Testis (tissue), 3 donors: ENCODE results near the gene SLC4A2. TPM values are rescaled to one million over a fixed set of nuclear protein-coding genes. Genes with fewer than 3 reads are reported as not detected.

ENCODE experiments used
- DNase-seq: peaks from one replicate; pipeline ENCODE4 v3.0.0-alpha.2; 2019
- H3K27ac ChIP-seq, 2 donors: fragments of 200-600 bp; sonication (generic); one replicate each; pipeline ENCODE4 v1.5.1; 2019
- H3K27me3 ChIP-seq: fragments of 200-600 bp; sonication (generic); one replicate; pipeline ENCODE4 v1.5.1; 2019
- H3K36me3 ChIP-seq: fragments of 200-600 bp; sonication (generic); one replicate; pipeline ENCODE4 v1.5.1; 2017; ENCODE audit warnings: low read depth; ENCODE audit errors: missing control alignments
- H3K4me1 ChIP-seq: fragments of 200-600 bp; sonication (generic); one replicate; pipeline ENCODE4 v1.5.1; 2019
- H3K4me3 ChIP-seq, 2 donors: fragments of 200-600 bp; sonication (generic); one replicate each; pipeline ENCODE4 v1.5.1; 2017 to 2019
- H3K9me3 ChIP-seq: fragments of 200-600 bp; sonication (generic); one replicate; pipeline ENCODE4 v1.5.1; 2017
- POLR2A ChIP-seq: fragments of 450-650 bp; IDR thresholded peaks from one replicate; pipeline ENCODE4 v1.6.1; 2017; ENCODE audit warnings: antibody characterized with exemption, mild to moderate bottlenecking, moderate library complexity
- WGBS, 2 donors: methylation state at CpG; one replicate each; pipeline ENCODE4 v1.1.5; 2018; 5-methylcytosine and 5-hydroxymethylcytosine counted together
- intact Hi-C: fragments of 100-400 bp; cut with DNase I; formaldehyde crosslinking; loops from one replicate; pipeline ENCODE4 v1.15.1; 2023; ENCODE audit warnings: low total_unique reads
- polyA plus RNA-seq: library from polyadenylated mRNA; stranded (reverse); fragments of 350-450 nt; fragmentation: Illumina TruSeq; extraction: RNeasy Lipid Tissue Mini Kit (QIAGEN cat#74804); gene quantifications from one replicate; pipeline ENCODE4 v1.2.3, GENCODE V29; 2014; ENCODE audit warnings: low read depth, low replicate concordance; ENCODE audit not compliant: insufficient read depth
- total RNA-seq, 2 donors: library from RNA; depleted of rRNA; stranded (reverse); fragments of >200 nt; gene quantifications; one replicate each; pipeline ENCODE4 v1.2.3, GENCODE V29; 2016
- TF ChIP-seq, protein P1 (sequence below), 3 experiments: fragments of 450-650 bp in 2 of 3; fragments of 200-600 bp in 1 of 3; sonication (generic) in 1 of 3; IDR thresholded peaks; one replicate each; pipeline ENCODE4 v1.5.1; 2016 to 2019; ENCODE audit warnings: antibody characterized with exemption in 3 of 3, mild to moderate bottlenecking in 2 of 3, moderate library complexity in 1 of 3

SLC4A2 gene
- total and polyA plus RNA-seq, 3 donors from 2014 or later, result 68.9 to 153 (median 147) TPM

- no peaks in the 10 kb centered on the region for H3K36me3 ChIP-seq
- TF ChIP-seq, protein P1, sequence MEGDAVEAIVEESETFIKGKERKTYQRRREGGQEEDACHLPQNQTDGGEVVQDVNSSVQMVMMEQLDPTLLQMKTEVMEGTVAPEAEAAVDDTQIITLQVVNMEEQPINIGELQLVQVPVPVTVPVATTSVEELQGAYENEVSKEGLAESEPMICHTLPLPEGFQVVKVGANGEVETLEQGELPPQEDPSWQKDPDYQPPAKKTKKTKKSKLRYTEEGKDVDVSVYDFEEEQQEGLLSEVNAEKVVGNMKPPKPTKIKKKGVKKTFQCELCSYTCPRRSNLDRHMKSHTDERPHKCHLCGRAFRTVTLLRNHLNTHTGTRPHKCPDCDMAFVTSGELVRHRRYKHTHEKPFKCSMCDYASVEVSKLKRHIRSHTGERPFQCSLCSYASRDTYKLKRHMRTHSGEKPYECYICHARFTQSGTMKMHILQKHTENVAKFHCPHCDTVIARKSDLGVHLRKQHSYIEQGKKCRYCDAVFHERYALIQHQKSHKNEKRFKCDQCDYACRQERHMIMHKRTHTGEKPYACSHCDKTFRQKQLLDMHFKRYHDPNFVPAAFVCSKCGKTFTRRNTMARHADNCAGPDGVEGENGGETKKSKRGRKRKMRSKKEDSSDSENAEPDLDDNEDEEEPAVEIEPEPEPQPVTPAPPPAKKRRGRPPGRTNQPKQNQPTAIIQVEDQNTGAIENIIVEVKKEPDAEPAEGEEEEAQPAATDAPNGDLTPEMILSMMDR (IDR thresholded peaks at IDR 0.05), result no peak
- TF ChIP-seq POLR2A, result no peak
- H3K27me3 ChIP-seq, result no peaks in the 10 kb centered on the region
- WGBS, 2 donors, result 0 to 1% methylated on average over 10 to 38 of the region's 84 CpGs
- H3K4me3 ChIP-seq, result peak within 1 kb of the TSS; percentile 48 to 80
- peaks cover 49% of the 10 kb centered on the region for H3K4me1 ChIP-seq
- intact Hi-C loops, result no loop called here
- no peaks in the 10 kb centered on the region for H3K9me3 ChIP-seq
- DNase-seq, result peak; percentile 91
- H3K27ac ChIP-seq, result peak within 1 kb of the TSS; percentile 86
Observed at GRCh38 chr7:151085691-151086620, 26.6 kb downstream of the SLC4A2 start, which contains the start of gene AGAP3. TSS of gene AGAP3 (plus strand) at chr7:151086475. CDS start at chr7:151086742, 267 bp downstream.

- Histone ChIP-seq H3K36me3 (no peaks in the 10 kb centered on the region), H3K4me1 (peaks cover 43% of the 10 kb centered on the region), H3K27ac (peak overlapping the region; percentile 81 to 84), H3K9me3 (no peaks in the 10 kb centered on the region), H3K27me3 (no peaks in the 10 kb centered on the region), H3K4me3 (peak overlapping the region; percentile 48 to 80)
- DNase-seq, result no peak
- TF ChIP-seq, protein P1 (IDR thresholded peaks at IDR 0.05), result no peak
- TF ChIP-seq POLR2A, result no peak
- WGBS, 2 donors, result 2% methylated on average over 30 of the region's 56 CpGs; no CpG with 5 or more reads in 1 of the 2 donors
- intact Hi-C loops, result no loop called here
Observed at GRCh38 chr7:151086802-151087244, 27.4 kb downstream of the SLC4A2 start.

- intact Hi-C loops, result no loop called here
- Histone ChIP-seq H3K4me3 (peak overlapping the region; percentile 48 to 80), H3K36me3 (no peaks in the 10 kb centered on the region), H3K27me3 (no peaks in the 10 kb centered on the region), H3K27ac (peak overlapping the region; percentile 81 to 84), H3K4me1 (peaks cover 37% of the 10 kb centered on the region), H3K9me3 (no peaks in the 10 kb centered on the region)
- no peak for TF ChIP-seq POLR2A
- TF ChIP-seq, protein P1 (IDR thresholded peaks at IDR 0.05), result peak in 1 of 3 experiments; percentile 11
- peak; percentile 51 for DNase-seq
- WGBS, 2 donors, result 3 to 24% methylated on average over 6 to 53 of the region's 70 CpGs
Observed at GRCh38 chr7:151087245-151088018, 28.0 kb downstream of the SLC4A2 start.

DNA sequence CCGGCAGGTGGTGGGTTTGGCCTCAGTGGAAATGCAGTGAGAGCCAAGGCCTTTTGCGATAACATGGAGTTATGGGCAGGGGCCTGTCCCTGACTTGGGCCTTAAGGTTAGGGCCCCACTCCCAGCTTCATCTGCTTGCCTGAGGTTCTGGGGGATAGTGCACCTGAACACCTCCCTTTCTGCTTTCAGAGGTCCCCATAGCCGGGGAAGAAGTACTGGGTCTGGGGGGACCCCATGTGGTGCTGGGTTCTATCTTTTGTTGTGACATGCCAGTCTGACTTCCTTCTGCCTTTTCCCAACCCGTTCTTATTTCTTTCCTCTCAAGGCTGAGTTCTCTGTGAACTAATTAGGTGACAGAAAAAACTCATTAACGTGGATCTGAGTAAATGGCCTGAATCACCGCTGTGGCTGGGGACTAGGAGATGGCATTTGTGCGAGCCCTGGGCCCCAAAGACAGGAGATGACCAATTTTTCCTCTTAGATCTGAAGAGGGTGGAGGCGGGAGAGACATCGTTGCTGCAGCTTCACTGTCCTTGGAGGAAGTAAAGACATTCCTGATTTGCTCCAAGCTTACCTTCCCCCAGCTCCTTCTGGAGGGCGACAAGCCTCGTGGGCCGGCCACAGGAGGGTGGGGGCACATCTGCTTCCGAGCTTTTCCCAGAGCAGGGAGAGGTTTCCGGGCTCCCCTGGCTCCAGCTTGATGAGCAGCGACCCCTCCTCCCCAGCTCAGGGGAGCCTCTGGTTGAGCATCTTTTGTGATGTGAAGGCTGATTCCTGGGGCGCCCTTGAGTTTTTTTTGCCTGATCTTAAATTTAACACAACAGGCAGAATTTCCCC lies 28.8 kb downstream of the SLC4A2 start:
- Histone ChIP-seq H3K4me1 (peaks cover 32% of the 10 kb centered on the region), H3K9me3 (no peaks in the 10 kb centered on the region), H3K27ac (peak overlapping the region; percentile 70 to 84), H3K36me3 (no peaks in the 10 kb centered on the region), H3K4me3 (peak overlapping the region; percentile 48 to 80), H3K27me3 (no peaks in the 10 kb centered on the region)
- intact Hi-C loops, result no loop called here
- 25 to 26% methylated on average over 15 to 16 of the region's 16 CpGs for WGBS, 2 donors
- no peak for TF ChIP-seq POLR2A
- TF ChIP-seq, protein P1 (IDR thresholded peaks at IDR 0.05), result no peak
- no peak for DNase-seq
